GM19023 (cell line): Measurements from ENCODE around the gene TTC29.

ENCODE experiments used
- ATAC-seq: cut with Tn5 transposase; IDR thresholded peaks from one replicate; pipeline ENCODE4 v1.9.1; 2021; ENCODE audit warnings: mild to moderate bottlenecking, moderate library complexity; ENCODE audit not compliant: unreplicated experiment

The TTC29 gene

GRCh38 chr4:146945556-146946374 is at the start of gene TTC29:
TSS of gene TTC29 (minus strand) at chr4:146945864. CDS start at chr4:146939895, 5,969 bp downstream.
- ATAC-seq, result peak; percentile 100

- no peak for ATAC-seq
Observed at GRCh38 chr4:146981651-146982050, 36.0 kb upstream of the TTC29 start.

GRCh38 chr4:146978641-146979040 is 33.0 kb upstream of the TTC29 start:
- no peak for ATAC-seq

GRCh38 chr4:146976145-146976544 is 30.5 kb upstream of the TTC29 start:
- no peak for ATAC-seq

- no peak for ATAC-seq
Observed at GRCh38 chr4:146975527-146975926, 29.9 kb upstream of the TTC29 start.

GRCh38 chr4:146975036-146975435 is 29.4 kb upstream of the TTC29 start:
- no peak for ATAC-seq

GRCh38 chr4:146972036-146972435 is 26.4 kb upstream of the TTC29 start:
- ATAC-seq, result no peak

GRCh38 chr4:146969126-146969525 is 23.5 kb upstream of the TTC29 start:
- no peak for ATAC-seq

- ATAC-seq, result no peak
Observed at GRCh38 chr4:146960634-146961033, 15.0 kb upstream of the TTC29 start.

- ATAC-seq, result no peak
Observed at GRCh38 chr4:146959692-146960091, 14.0 kb upstream of the TTC29 start.

- no peak for ATAC-seq
Observed at GRCh38 chr4:146957237-146957636, 11.6 kb upstream of the TTC29 start.

- no peak for ATAC-seq
Observed at GRCh38 chr4:146952896-146953295, 7.2 kb upstream of the TTC29 start.

GRCh38 chr4:146949559-146949958 is 3.9 kb upstream of the TTC29 start:
- no peak for ATAC-seq

GRCh38 chr4:146943691-146944375 is 1.8 kb downstream of the TTC29 start:
- ATAC-seq, result no peak

- no peak for ATAC-seq
Observed at GRCh38 chr4:146932116-146932515, 13.5 kb downstream of the TTC29 start.

- ATAC-seq, result no peak
Observed at GRCh38 chr4:146930673-146931072, 15.0 kb downstream of the TTC29 start.

GRCh38 chr4:146927695-146928094 is 18.0 kb downstream of the TTC29 start:
- ATAC-seq, result no peak

GRCh38 chr4:146916479-146917076 is 29.1 kb downstream of the TTC29 start:
- ATAC-seq, result no peak

- no peak for ATAC-seq
Observed at GRCh38 chr4:146915132-146915531, 30.5 kb downstream of the TTC29 start.

GRCh38 chr4:146900295-146900694 is 45.4 kb downstream of the TTC29 start:
- ATAC-seq, result no peak

GRCh38 chr4:146890301-146890700 is 55.4 kb downstream of the TTC29 start:
- ATAC-seq, result no peak

- ATAC-seq, result no peak
Observed at GRCh38 chr4:146883070-146883469, 62.6 kb downstream of the TTC29 start.
